HFF-Myc (cell line): ENCODE data around the gene TTC29.

Source experiments
- DNase-seq: peaks from one replicate; pipeline ENCODE4 v3.0.0-alpha.2; 2011; ENCODE audit warnings: low read depth; ENCODE audit errors: extremely low read depth
- H3K4me3 ChIP-seq: replicated peaks from 2 replicates; pipeline ENCODE4 v1.5.1; 2011; ENCODE audit warnings: low read depth, mild to moderate bottlenecking, control low read depth, low read length
- TF ChIP-seq, protein P1 (sequence below): IDR thresholded peaks from 2 replicates; pipeline ENCODE4 v1.5.1; 2012; ENCODE audit warnings: mild to moderate bottlenecking, low read depth, low read length, control low read depth; ENCODE audit errors: missing control alignments

Gene TTC29

GRCh38 chr4:146900295-146900694, 45.4 kb downstream of the TTC29 start:
- TF ChIP-seq, protein P1, sequence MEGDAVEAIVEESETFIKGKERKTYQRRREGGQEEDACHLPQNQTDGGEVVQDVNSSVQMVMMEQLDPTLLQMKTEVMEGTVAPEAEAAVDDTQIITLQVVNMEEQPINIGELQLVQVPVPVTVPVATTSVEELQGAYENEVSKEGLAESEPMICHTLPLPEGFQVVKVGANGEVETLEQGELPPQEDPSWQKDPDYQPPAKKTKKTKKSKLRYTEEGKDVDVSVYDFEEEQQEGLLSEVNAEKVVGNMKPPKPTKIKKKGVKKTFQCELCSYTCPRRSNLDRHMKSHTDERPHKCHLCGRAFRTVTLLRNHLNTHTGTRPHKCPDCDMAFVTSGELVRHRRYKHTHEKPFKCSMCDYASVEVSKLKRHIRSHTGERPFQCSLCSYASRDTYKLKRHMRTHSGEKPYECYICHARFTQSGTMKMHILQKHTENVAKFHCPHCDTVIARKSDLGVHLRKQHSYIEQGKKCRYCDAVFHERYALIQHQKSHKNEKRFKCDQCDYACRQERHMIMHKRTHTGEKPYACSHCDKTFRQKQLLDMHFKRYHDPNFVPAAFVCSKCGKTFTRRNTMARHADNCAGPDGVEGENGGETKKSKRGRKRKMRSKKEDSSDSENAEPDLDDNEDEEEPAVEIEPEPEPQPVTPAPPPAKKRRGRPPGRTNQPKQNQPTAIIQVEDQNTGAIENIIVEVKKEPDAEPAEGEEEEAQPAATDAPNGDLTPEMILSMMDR: no peak
- no peak for DNase-seq
- H3K4me3 ChIP-seq: no peak overlapping the region

GRCh38 chr4:146890301-146890700, 55.4 kb downstream of the TTC29 start:
- no peak overlapping the region for H3K4me3 ChIP-seq

DNA sequence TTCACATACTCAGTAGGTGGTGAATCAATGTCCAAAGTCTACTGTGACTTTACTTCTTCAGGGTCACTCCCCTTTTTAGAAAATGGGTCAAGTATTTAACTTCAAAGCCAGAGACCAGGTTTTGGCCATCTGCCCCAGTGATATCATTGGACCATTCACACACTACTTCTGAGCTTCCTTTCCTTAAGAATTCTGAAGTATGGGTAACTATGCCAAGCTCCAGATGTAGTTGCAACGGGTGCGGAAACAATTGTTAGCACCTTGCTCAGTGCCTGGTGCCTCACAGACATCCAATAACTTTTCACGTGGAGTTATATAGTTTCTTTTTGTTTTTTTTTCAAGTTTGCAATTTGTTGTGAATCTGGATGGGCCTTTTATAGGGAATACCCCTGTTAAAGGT, 62.6 kb downstream of the TTC29 start:
- TF ChIP-seq, protein P1: no peak
- no peak overlapping the region for H3K4me3 ChIP-seq
- no peak for DNase-seq

More at GRCh38 chr4:146890301-146890700, 55.4 kb downstream of the TTC29 start:
- TF ChIP-seq, protein P1: no peak
- DNase-seq: no peak

GRCh38 chr4:146857298-146857697, 88.4 kb downstream of the TTC29 start:
- TF ChIP-seq, protein P1: no peak
- no peak overlapping the region for H3K4me3 ChIP-seq
- DNase-seq: no peak

- no peak for DNase-seq
- H3K4me3 ChIP-seq: no peak overlapping the region
Observed at GRCh38 chr4:146855761-146856160, 89.9 kb downstream of the TTC29 start.

GRCh38 chr4:146852360-146852759, 93.3 kb downstream of the TTC29 start:
- no peak for DNase-seq
- TF ChIP-seq, protein P1: no peak
- no peak overlapping the region for H3K4me3 ChIP-seq

More at GRCh38 chr4:146855761-146856160, 89.9 kb downstream of the TTC29 start:
- TF ChIP-seq, protein P1: no peak

DNA sequence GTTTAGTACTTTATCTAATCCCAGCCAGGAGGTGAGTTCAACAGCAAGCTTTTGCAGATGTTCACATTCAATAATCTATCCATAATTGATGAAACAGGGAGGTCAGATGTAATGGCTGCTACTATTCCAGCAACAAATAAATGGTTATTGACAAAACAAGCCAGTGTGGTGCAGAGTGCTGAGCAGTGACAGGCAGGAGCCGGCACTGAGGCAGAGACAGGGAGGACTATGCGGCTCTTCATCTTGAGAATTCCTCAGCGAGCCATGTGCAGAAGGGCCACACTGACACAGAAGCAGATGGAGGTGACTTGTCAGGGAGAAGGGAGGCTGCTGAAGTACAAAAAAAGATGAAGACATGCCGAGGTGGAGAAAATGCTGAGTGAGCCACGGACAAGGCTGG, 98.3 kb downstream of the TTC29 start:
- TF ChIP-seq, protein P1: no peak
- no peak for DNase-seq
- H3K4me3 ChIP-seq: no peak overlapping the region
